Stomach (tissue), 9 donors: Measurements from ENCODE around the gene MRGPRG. TPM values are rescaled to one million over a fixed set of nuclear protein-coding genes. Genes with fewer than 3 reads are reported as not detected.

Experiments used
- DNase-seq, 2 donors: peaks; one replicate each; pipeline versions ENCODE4 v3.0.0 to v3.0.0-alpha.2; 2013 to 2019
- H3K27ac ChIP-seq, 5 donors: fragments of 200-600 bp in 4 of 5; sonication (generic) in 4 of 5; one replicate each; pipeline ENCODE4 v1.5.1; 2013 to 2019; ENCODE audit warnings: mild to moderate bottlenecking in 1 of 5, moderate library complexity in 1 of 5
- H3K27me3 ChIP-seq, 3 donors: fragments of 200-600 bp; sonication (generic); one replicate each; pipeline ENCODE4 v1.5.1; 2017 to 2019; ENCODE audit warnings: mixed run types in 1 of 3
- H3K36me3 ChIP-seq, 4 donors: fragments of 200-600 bp; sonication (generic); 1 replicate in 3 of 4; 2 replicates in 1 of 4; pipeline ENCODE4 v1.5.1; 2016 to 2019
- H3K4me1 ChIP-seq, 4 donors: fragments of 200-600 bp; sonication (generic); one replicate each; pipeline ENCODE4 v1.5.1; 2016 to 2019
- H3K4me3 ChIP-seq, 4 donors: fragments of 200-600 bp; sonication (generic) in 3 of 4; one replicate each; pipeline ENCODE4 v1.5.1; 2016 to 2019; ENCODE audit warnings: mild to moderate bottlenecking in 1 of 4
- H3K9me3 ChIP-seq, 4 donors: fragments of 200-600 bp; sonication (generic); one replicate each; pipeline ENCODE4 v1.5.1; 2016 to 2019
- EP300 ChIP-seq: sonication (generic); formaldehyde crosslinking; IDR thresholded peaks from one replicate; pipeline ENCODE4 v1.6.1; 2017; ENCODE audit warnings: antibody characterized with exemption
- POLR2A ChIP-seq, 4 donors: fragments of 450-650 bp; IDR thresholded peaks; one replicate each; pipeline ENCODE4 v1.6.1; 2016; ENCODE audit warnings: antibody characterized with exemption in 4 of 4, control low read depth in 2 of 4, mild to moderate bottlenecking in 1 of 4, moderate library complexity in 1 of 4
- POLR2AphosphoS5 ChIP-seq, 3 donors: sonication (generic); formaldehyde crosslinking; IDR thresholded peaks; one replicate each; pipeline ENCODE4 v1.6.1; 2016; ENCODE audit warnings: antibody characterized with exemption in 3 of 3
- WGBS, 5 donors: extraction: QIAGEN DNeasy Blood & Tissue Kit in 3 of 5; methylation state at CpG; one replicate each; pipeline versions ENCODE4 v1.1.5 to v1.1.7; 2013 to 2018; 5-methylcytosine and 5-hydroxymethylcytosine counted together
- intact Hi-C: fragments of 100-400 bp; cut with DNase I; formaldehyde crosslinking; loops from one replicate; pipeline ENCODE4 v1.15.1; 2023; ENCODE audit warnings: low total_unique reads
- polyA plus RNA-seq, 3 donors: library from polyadenylated mRNA; stranded (reverse); fragments of 200-250 nt; gene quantifications; one replicate each; pipeline ENCODE4 v1.2.3, GENCODE V29; 2013
- total RNA-seq, 5 donors: library from RNA; depleted of rRNA; stranded (reverse); fragments of >200 nt; gene quantifications; one replicate each; pipeline versions ENCODE4 v1.1.0 to v1.2.3, GENCODE V29; 2014 to 2016
- TF ChIP-seq, protein P1 (sequence below), 7 experiments: fragments of 450-650 bp in 4 of 7; fragments of 200-600 bp in 3 of 7; sonication (generic) in 3 of 7; IDR thresholded peaks; one replicate each; pipeline ENCODE4 v1.5.1; 2016 to 2019; ENCODE audit warnings: antibody characterized with exemption in 7 of 7, control low read depth in 2 of 7, mild to moderate bottlenecking in 1 of 7
- donor health status: healthy with polysubstance abuse.
- donor health status: Bipolar disorder and iron deficiency.
- donor health status: healthy.

The MRGPRG gene
- total and polyA plus RNA-seq, 8 donors, result not detected

DNA sequence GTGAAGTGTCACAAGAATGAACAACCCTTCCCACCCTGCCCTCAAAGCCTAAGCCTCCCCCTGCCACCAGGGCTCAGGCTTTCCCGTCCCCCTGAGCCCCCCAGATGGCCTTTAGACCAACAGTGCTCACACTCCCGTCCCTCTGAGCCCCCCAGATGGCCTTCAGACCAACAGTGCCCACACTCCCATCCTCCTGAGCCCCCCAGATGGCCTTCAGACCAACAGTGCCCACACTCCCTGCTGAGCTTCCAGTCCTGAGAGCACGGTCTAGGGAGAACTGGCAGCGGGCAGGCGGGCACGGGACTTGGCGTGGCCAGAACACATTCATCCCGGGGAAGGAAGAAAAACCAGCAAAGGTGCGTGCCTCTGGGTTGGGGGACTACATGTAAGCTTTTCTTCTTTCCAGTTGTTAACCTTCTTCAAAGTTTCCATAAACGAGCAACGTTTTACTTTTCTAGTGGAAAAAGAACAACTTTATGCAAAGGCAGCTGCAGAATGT lies 2.5 kb downstream of the MRGPRG start:
- Histone ChIP-seq H3K36me3 (no peaks in the 10 kb centered on the region), H3K27ac (no peak overlapping the region), H3K4me3 (no peak overlapping the region), H3K9me3 (peaks cover 0 to 10% (median 8%) of the 10 kb centered on the region in 4 donors), H3K27me3 (peaks cover 0 to 72% (median 53%) of the 10 kb centered on the region in 3 donors), H3K4me1 (peaks cover 0 to 6% (median 3%) of the 10 kb centered on the region in 4 donors)
- intact Hi-C loops, result no loop called here
- no peak for DNase-seq
- TF ChIP-seq, protein P1, sequence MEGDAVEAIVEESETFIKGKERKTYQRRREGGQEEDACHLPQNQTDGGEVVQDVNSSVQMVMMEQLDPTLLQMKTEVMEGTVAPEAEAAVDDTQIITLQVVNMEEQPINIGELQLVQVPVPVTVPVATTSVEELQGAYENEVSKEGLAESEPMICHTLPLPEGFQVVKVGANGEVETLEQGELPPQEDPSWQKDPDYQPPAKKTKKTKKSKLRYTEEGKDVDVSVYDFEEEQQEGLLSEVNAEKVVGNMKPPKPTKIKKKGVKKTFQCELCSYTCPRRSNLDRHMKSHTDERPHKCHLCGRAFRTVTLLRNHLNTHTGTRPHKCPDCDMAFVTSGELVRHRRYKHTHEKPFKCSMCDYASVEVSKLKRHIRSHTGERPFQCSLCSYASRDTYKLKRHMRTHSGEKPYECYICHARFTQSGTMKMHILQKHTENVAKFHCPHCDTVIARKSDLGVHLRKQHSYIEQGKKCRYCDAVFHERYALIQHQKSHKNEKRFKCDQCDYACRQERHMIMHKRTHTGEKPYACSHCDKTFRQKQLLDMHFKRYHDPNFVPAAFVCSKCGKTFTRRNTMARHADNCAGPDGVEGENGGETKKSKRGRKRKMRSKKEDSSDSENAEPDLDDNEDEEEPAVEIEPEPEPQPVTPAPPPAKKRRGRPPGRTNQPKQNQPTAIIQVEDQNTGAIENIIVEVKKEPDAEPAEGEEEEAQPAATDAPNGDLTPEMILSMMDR (IDR thresholded peaks at IDR 0.05), result no peak
- no peak for TF ChIP-seq POLR2AphosphoS5 (IDR thresholded peaks at IDR 0.05)
- TF ChIP-seq EP300, result no peak
- TF ChIP-seq POLR2A (IDR thresholded peaks at IDR 0.05), result no peak
- WGBS, 5 donors, result 69 to 74% (median 70%) methylated on average over 10 to 11 of the region's 11 CpGs

GRCh38 chr11:3215346-3216026 lies 3.1 kb downstream of the MRGPRG start:
- no peak for DNase-seq
- H3K36me3 ChIP-seq, result no peaks in the 10 kb centered on the region
- TF ChIP-seq, protein P1 (IDR thresholded peaks at IDR 0.05), result no peak
- no peak for TF ChIP-seq POLR2AphosphoS5 (IDR thresholded peaks at IDR 0.05)
- no peak for TF ChIP-seq POLR2A (IDR thresholded peaks at IDR 0.05)
- TF ChIP-seq EP300, result no peak
- H3K27ac ChIP-seq, result no peak overlapping the region
- peaks cover 0 to 66% (median 47%) of the 10 kb centered on the region in 3 donors for H3K27me3 ChIP-seq
- 53 to 65% (median 55%) methylated on average over 10 to 17 of the region's 17 CpGs for WGBS, 5 donors
- intact Hi-C loops, result no loop called here
- H3K4me3 ChIP-seq, result no peak overlapping the region
- peaks cover 0 to 6% (median 3%) of the 10 kb centered on the region in 4 donors for H3K4me1 ChIP-seq
- H3K9me3 ChIP-seq, result peaks cover 0 to 16% (median 11%) of the 10 kb centered on the region in 4 donors

GRCh38 chr11:3214420-3214699 lies 4.3 kb downstream of the MRGPRG start:
- no peaks in the 10 kb centered on the region for H3K36me3 ChIP-seq
- no peak for DNase-seq
- peaks cover 0 to 6% (median 3%) of the 10 kb centered on the region in 4 donors for H3K4me1 ChIP-seq
- TF ChIP-seq EP300, result no peak
- no peak for TF ChIP-seq POLR2A (IDR thresholded peaks at IDR 0.05)
- TF ChIP-seq POLR2AphosphoS5 (IDR thresholded peaks at IDR 0.05), result no peak
- TF ChIP-seq, protein P1 (IDR thresholded peaks at IDR 0.05), result no peak
- H3K27me3 ChIP-seq, result peaks cover 0 to 55% (median 41%) of the 10 kb centered on the region in 3 donors
- H3K4me3 ChIP-seq, result no peak overlapping the region
- WGBS, 5 donors, result 77 to 86% (median 80%) methylated on average over 4 of the region's 4 CpGs
- intact Hi-C loops, result no loop called here
- peaks cover 0 to 17% (median 12%) of the 10 kb centered on the region in 4 donors for H3K9me3 ChIP-seq
- no peak overlapping the region for H3K27ac ChIP-seq

- no peak for DNase-seq
- Histone ChIP-seq H3K4me1 (peaks cover 0 to 6% (median 3%) of the 10 kb centered on the region in 4 donors), H3K27ac (no peak overlapping the region), H3K9me3 (peaks cover 0 to 17% (median 12%) of the 10 kb centered on the region in 4 donors), H3K36me3 (no peaks in the 10 kb centered on the region), H3K4me3 (no peak overlapping the region), H3K27me3 (peaks cover 0 to 50% (median 36%) of the 10 kb centered on the region in 3 donors)
- WGBS, 5 donors, result 57 to 65% (median 60%) methylated on average over 24 of the region's 24 CpGs
- intact Hi-C loops, result no loop called here
- TF ChIP-seq POLR2A (IDR thresholded peaks at IDR 0.05), result no peak
- TF ChIP-seq, protein P1 (IDR thresholded peaks at IDR 0.05), result no peak
- no peak for TF ChIP-seq POLR2AphosphoS5 (IDR thresholded peaks at IDR 0.05)
- no peak for TF ChIP-seq EP300
Measured at GRCh38 chr11:3213659-3214419, 4.8 kb downstream of the MRGPRG start.
